Hematopoietic multipotent progenitor cell treated with erythropoietin and hydrocortisone succinate and interleukin-3 and kit ligand, for 17 days (in vitro differentiated cells): ENCODE data around the gene CSAD.

ENCODE experiments used
- DNase-seq: peaks from one replicate; pipeline ENCODE4 v3.0.0-alpha.2; 2015; ENCODE audit warnings: low spot score

CSAD gene

GRCh38 chr12:53198486-53199110, 17.9 kb upstream of the CSAD start:
- no peak for DNase-seq

GRCh38 chr12:53197011-53197640, 16.4 kb upstream of the CSAD start:
- DNase-seq = no peak

- DNase-seq = no peak
Observed at GRCh38 chr12:53196486-53196885, 15.8 kb upstream of the CSAD start.

GRCh38 chr12:53195516-53196420, 15.0 kb upstream of the CSAD start:
- no peak for DNase-seq

GRCh38 chr12:53194973-53195372, 14.2 kb upstream of the CSAD start:
- DNase-seq = no peak

- no peak for DNase-seq
Observed at GRCh38 chr12:53193985-53194716, 13.4 kb upstream of the CSAD start.

GRCh38 chr12:53193040-53193439, 12.3 kb upstream of the CSAD start:
- no peak for DNase-seq

GRCh38 chr12:53192531-53193021, 11.9 kb upstream of the CSAD start:
- DNase-seq = no peak

- no peak for DNase-seq
Observed at GRCh38 chr12:53191885-53192530, 11.3 kb upstream of the CSAD start.

GRCh38 chr12:53191096-53191884, 10.6 kb upstream of the CSAD start:
- DNase-seq = no peak

GRCh38 chr12:53190108-53190729, 9.5 kb upstream of the CSAD start:
- no peak for DNase-seq

GRCh38 chr12:53187145-53187899, 6.6 kb upstream of the CSAD start:
- no peak for DNase-seq

GRCh38 chr12:53186745-53187144, 6.0 kb upstream of the CSAD start:
- DNase-seq = no peak

GRCh38 chr12:53185582-53186153, 4.9 kb upstream of the CSAD start:
- DNase-seq = no peak

- no peak for DNase-seq
Observed at GRCh38 chr12:53184828-53185227, 4.1 kb upstream of the CSAD start.

GRCh38 chr12:53182903-53183302, 2.2 kb upstream of the CSAD start:
- DNase-seq = no peak

- DNase-seq = no peak
Observed at GRCh38 chr12:53181935-53182334, 1.2 kb upstream of the CSAD start.

- no peak for DNase-seq
Observed at GRCh38 chr12:53180931-53181645, 363 bp upstream of the CSAD start.
